SK-N-SH treated with all-trans-retinoic acid at 6 μM for 48 hours (cell line): Measurements from ENCODE around the gene PHPT1.

Source experiments
- ATAC-seq: fragments of 200-7000 bp; cut with Tn5 transposase; 3 replicates; pipeline ENCODE4 v1.9.1; 2020; ENCODE audit warnings: mild to moderate bottlenecking, moderate library complexity
- ARNTL ChIP-seq: fragments of 450-650 bp; formaldehyde crosslinking; IDR thresholded peaks from 2 replicates; pipeline ENCODE4 v1.5.0; 2020; ENCODE audit warnings: low read depth, mild to moderate bottlenecking, moderate library complexity, borderline replicate concordance
- BACH2 ChIP-seq: fragments of 250-450 bp; sonication (Bioruptor Pico); IDR thresholded peaks from 2 replicates; pipeline ENCODE4 v1.9.0; 2021; ENCODE audit warnings: mild to moderate bottlenecking, borderline replicate concordance
- CSDC2 ChIP-seq: fragments of 250-450 bp; sonication (Bioruptor Pico); IDR thresholded peaks from 2 replicates; pipeline ENCODE4 v1.5.0; 2020; ENCODE audit warnings: mild to moderate bottlenecking, moderate library complexity
- CSRNP3 ChIP-seq: fragments of 250-450 bp; sonication (Bioruptor Pico); IDR thresholded peaks from 2 replicates; pipeline ENCODE4 v1.5.1; 2021; ENCODE audit warnings: mild to moderate bottlenecking, moderate library complexity
- ESRRG ChIP-seq: fragments of 250-450 bp; sonication (Bioruptor Pico); IDR thresholded peaks from 2 replicates; pipeline ENCODE4 v1.6.1; 2021; ENCODE audit warnings: mild to moderate bottlenecking
- ISL1 ChIP-seq: fragments of 250-450 bp; sonication (Bioruptor Pico); IDR thresholded peaks from 2 replicates; pipeline ENCODE4 v2.1.2; 2022; ENCODE audit warnings: mild to moderate bottlenecking, moderate library complexity
- OSR1 ChIP-seq: fragments of 250-450 bp; sonication (Bioruptor Pico); IDR thresholded peaks from 2 replicates; pipeline ENCODE4 v1.8.0; 2022; ENCODE audit warnings: moderate library complexity, mild to moderate bottlenecking, inconsistent platforms
- POU6F1 ChIP-seq: fragments of 250-450 bp; sonication (Bioruptor Pico); IDR thresholded peaks from 2 replicates; pipeline ENCODE4 v1.8.0; 2021; ENCODE audit warnings: low read depth, mild to moderate bottlenecking, moderate library complexity, borderline replicate concordance
- RARB ChIP-seq: fragments of 250-450 bp; sonication (Bioruptor Pico); IDR thresholded peaks from 2 replicates; pipeline ENCODE4 v1.8.0; 2021; ENCODE audit warnings: mild to moderate bottlenecking, moderate library complexity
- SNAI2 ChIP-seq: fragments of 250-450 bp; sonication (Bioruptor Pico); IDR thresholded peaks from 2 replicates; pipeline ENCODE4 v1.5.0; 2020; ENCODE audit warnings: mild to moderate bottlenecking, moderate library complexity
- TCF4 ChIP-seq: fragments of 250-450 bp; sonication (Bioruptor Pico); IDR thresholded peaks from 2 replicates; pipeline ENCODE4 v1.8.0; 2021; ENCODE audit warnings: mild to moderate bottlenecking, moderate library complexity, borderline replicate concordance
- TOX ChIP-seq: fragments of 250-450 bp; sonication (Bioruptor Pico); IDR thresholded peaks from 2 replicates; pipeline ENCODE4 v1.8.0; 2021; ENCODE audit warnings: mild to moderate bottlenecking, moderate library complexity, borderline replicate concordance
- TSHZ2 ChIP-seq: fragments of 250-450 bp; sonication (Bioruptor Pico); IDR thresholded peaks from 2 replicates; pipeline ENCODE4 v1.5.0; 2020; ENCODE audit warnings: mild to moderate bottlenecking, moderate library complexity
- ZC3H10 ChIP-seq: fragments of 250-450 bp; sonication (Bioruptor Pico); IDR thresholded peaks from 2 replicates; pipeline ENCODE4 v1.5.1; 2021; ENCODE audit warnings: mild to moderate bottlenecking, moderate library complexity
- ZFP3 ChIP-seq: fragments of 250-450 bp; sonication (Bioruptor Pico); IDR thresholded peaks from 2 replicates; pipeline ENCODE4 v1.5.0; 2020; ENCODE audit warnings: mild to moderate bottlenecking, moderate library complexity
- ZNF565 ChIP-seq: fragments of 450-650 bp; formaldehyde crosslinking; conservative IDR thresholded peaks from 2 replicates; pipeline ENCODE4 v1.5.0; 2020; ENCODE audit warnings: low read depth, mild to moderate bottlenecking, moderate library complexity
- ZNF70 ChIP-seq: fragments of 450-650 bp; formaldehyde crosslinking; IDR thresholded peaks from 2 replicates; pipeline ENCODE4 v1.5.0; 2020; ENCODE audit warnings: mild to moderate bottlenecking, moderate library complexity
- TF ChIP-seq, protein P1 (sequence below): fragments of 250-450 bp; sonication (Bioruptor Pico); IDR thresholded peaks from 2 replicates; pipeline ENCODE4 v1.5.1; 2020; ENCODE audit warnings: low read depth, mild to moderate bottlenecking, moderate library complexity
- TF ChIP-seq, protein P2 (sequence below): fragments of 250-450 bp; sonication (Bioruptor Pico); IDR thresholded peaks from 2 replicates; pipeline ENCODE4 v1.8.0; 2020; ENCODE audit warnings: mild to moderate bottlenecking, moderate library complexity, borderline replicate concordance

Gene PHPT1

GRCh38 chr9:136803551-136804508 lies 45.4 kb upstream of the PHPT1 start:
- no peak for ATAC-seq
- TF ChIP-seq CSRNP3 (CRISPR knock-in tag) (no peak), TCF4 (CRISPR knock-in tag) (no peak), BACH2 (CRISPR knock-in tag) (no peak), CSDC2 (no peak), ARNTL (CRISPR knock-in tag) (no peak)

DNA sequence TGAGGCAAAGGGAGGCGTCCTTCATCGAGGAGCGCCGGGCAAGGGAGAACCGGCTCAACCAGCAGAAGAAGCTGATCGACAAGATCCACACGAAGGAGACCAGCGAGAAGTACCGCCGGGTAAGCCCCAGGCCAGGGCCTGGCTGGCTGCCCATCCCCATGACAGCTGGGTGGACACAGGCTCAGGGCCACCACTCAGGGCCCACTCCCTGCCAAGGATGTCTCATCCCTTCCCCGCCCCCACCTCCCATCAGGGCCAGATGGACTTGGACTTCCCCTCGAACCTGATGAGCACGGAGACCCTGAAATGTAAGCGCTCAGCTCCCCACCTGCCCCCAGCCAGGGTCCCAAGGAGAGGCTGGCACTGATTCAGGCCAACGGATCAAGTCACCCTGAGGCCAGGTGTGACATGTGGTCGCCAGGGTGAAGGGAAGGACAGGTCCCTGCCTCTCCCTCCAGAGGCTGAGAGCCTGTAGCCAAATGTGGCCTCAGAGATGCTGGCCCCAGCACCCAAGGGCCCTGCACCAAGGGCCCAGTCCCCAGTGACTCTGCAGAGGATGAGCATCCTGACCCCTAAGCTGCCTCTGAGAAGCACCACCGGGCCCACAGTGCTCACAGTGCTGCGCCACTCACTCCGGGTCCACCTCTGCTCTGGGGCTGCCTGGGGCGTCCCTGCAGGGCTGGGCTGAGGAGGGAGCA lies 44.6 kb upstream of the PHPT1 start:
- ATAC-seq = no peak

DNA sequence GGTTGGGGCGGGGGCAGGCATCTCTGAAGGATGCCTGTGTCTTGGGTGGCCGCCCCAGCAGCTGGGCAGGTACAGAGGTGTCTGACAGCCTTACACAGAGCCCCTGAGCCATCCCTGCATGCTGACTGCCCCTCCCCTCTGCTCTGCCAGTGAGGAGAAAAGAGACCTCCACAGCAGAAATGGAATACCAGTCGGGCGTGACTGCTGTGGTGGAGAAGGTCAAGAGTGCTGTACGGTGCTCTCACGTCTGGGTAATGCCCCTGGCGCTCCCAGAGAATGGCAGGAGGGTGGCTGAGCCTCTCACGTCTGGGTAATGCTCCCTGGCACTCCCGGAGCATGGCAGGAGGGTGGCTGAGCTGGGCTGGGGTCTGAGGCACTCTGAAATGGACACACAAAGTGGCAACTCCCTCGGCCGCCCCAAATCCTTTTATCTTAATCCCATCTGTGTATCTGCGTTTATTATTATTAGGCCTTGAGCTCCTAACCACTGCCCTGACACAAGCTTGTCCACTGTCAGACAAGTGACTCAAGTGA lies 43.9 kb upstream of the PHPT1 start:
- no peak for TF ChIP-seq ZNF70
- TF ChIP-seq, protein P1, sequence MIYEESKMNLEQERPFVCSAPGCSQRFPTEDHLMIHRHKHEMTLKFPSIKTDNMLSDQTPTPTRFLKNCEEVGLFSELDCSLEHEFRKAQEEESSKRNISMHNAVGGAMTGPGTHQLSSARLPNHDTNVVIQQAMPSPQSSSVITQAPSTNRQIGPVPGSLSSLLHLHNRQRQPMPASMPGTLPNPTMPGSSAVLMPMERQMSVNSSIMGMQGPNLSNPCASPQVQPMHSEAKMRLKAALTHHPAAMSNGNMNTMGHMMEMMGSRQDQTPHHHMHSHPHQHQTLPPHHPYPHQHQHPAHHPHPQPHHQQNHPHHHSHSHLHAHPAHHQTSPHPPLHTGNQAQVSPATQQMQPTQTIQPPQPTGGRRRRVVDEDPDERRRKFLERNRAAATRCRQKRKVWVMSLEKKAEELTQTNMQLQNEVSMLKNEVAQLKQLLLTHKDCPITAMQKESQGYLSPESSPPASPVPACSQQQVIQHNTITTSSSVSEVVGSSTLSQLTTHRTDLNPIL = no peak
- no peak for TF ChIP-seq OSR1 (CRISPR knock-in tag)
- no peak for TF ChIP-seq ARNTL (CRISPR knock-in tag)
- no peak for TF ChIP-seq TOX (CRISPR knock-in tag)
- no peak for TF ChIP-seq TSHZ2 (CRISPR knock-in tag)
- TF ChIP-seq POU6F1 (CRISPR knock-in tag) = no peak
- no peak for TF ChIP-seq ZFP3 (CRISPR knock-in tag)
- no peak for TF ChIP-seq BACH2 (CRISPR knock-in tag)
- TF ChIP-seq ESRRG (CRISPR knock-in tag) = no peak
- TF ChIP-seq ZNF565 (CRISPR knock-in tag) = no peak
- TF ChIP-seq TCF4 (CRISPR knock-in tag) = no peak
- no peak for TF ChIP-seq ISL1 (CRISPR knock-in tag)
- TF ChIP-seq, protein P2, sequence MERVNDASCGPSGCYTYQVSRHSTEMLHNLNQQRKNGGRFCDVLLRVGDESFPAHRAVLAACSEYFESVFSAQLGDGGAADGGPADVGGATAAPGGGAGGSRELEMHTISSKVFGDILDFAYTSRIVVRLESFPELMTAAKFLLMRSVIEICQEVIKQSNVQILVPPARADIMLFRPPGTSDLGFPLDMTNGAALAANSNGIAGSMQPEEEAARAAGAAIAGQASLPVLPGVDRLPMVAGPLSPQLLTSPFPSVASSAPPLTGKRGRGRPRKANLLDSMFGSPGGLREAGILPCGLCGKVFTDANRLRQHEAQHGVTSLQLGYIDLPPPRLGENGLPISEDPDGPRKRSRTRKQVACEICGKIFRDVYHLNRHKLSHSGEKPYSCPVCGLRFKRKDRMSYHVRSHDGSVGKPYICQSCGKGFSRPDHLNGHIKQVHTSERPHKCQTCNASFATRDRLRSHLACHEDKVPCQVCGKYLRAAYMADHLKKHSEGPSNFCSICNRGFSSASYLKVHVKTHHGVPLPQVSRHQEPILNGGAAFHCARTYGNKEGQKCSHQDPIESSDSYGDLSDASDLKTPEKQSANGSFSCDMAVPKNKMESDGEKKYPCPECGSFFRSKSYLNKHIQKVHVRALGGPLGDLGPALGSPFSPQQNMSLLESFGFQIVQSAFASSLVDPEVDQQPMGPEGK (CRISPR knock-in tag) = no peak
- no peak for TF ChIP-seq CSRNP3 (CRISPR knock-in tag)
- TF ChIP-seq SNAI2 (CRISPR knock-in tag) = no peak
- no peak for TF ChIP-seq RARB
- no peak for TF ChIP-seq ZC3H10 (CRISPR knock-in tag)
- ATAC-seq = no peak

More for the DNA sequence above, 44.6 kb upstream of the PHPT1 start:
- no peak for TF ChIP-seq TCF4 (CRISPR knock-in tag)
